Stimulated activated naive CD8-positive, alpha-beta T cell treated with anti-CD3 and anti-CD28 coated beads, Interleukin-15, Interleukin-2, amounts not matched to agents 100 ng/mL and 50 ng/mL, for 24 hours (primary cell): ENCODE results near the gene B4GALT3.

Source experiments
- H3K27ac Mint-ChIP-seq: one replicate; pipeline ENCODE4 v1.8.0; 2021; ENCODE audit warnings: mild to moderate bottlenecking, mixed read lengths
- H3K27me3 Mint-ChIP-seq: one replicate; pipeline ENCODE4 v1.8.0; 2021; ENCODE audit warnings: mixed read lengths
- H3K36me3 Mint-ChIP-seq: one replicate; pipeline ENCODE4 v1.8.0; 2021; ENCODE audit warnings: low read depth, mixed read lengths
- H3K4me1 Mint-ChIP-seq: one replicate; pipeline ENCODE4 v1.8.0; 2021; ENCODE audit warnings: low read depth, mixed read lengths
- H3K4me3 Mint-ChIP-seq: one replicate; pipeline ENCODE4 v1.8.0; 2021; ENCODE audit warnings: mild to moderate bottlenecking, mixed read lengths
- H3K9me3 Mint-ChIP-seq: one replicate; pipeline ENCODE4 v1.8.0; 2021; ENCODE audit warnings: mixed read lengths

Gene B4GALT3

GRCh38 chr1:161164901-161165610 is 12.3 kb downstream of the B4GALT3 start:
- Mint-ChIP-seq H3K27ac (peak overlapping the region; percentile 40), H3K9me3 (no peaks in the 10 kb centered on the region), H3K4me1 (peaks cover 54% of the 10 kb centered on the region), H3K27me3 (no peaks in the 10 kb centered on the region), H3K36me3 (peaks cover 29% of the 10 kb centered on the region), H3K4me3 (no peak overlapping the region)

- Mint-ChIP-seq H3K36me3 (peaks cover 32% of the 10 kb centered on the region), H3K9me3 (no peaks in the 10 kb centered on the region), H3K4me1 (peaks cover 62% of the 10 kb centered on the region), H3K27ac (peak overlapping the region; percentile 3), H3K27me3 (no peaks in the 10 kb centered on the region), H3K4me3 (no peak overlapping the region)
Measured at GRCh38 chr1:161163793-161164192, 13.5 kb downstream of the B4GALT3 start.

- Mint-ChIP-seq H3K36me3 (peaks cover 38% of the 10 kb centered on the region), H3K4me1 (peaks cover 64% of the 10 kb centered on the region), H3K9me3 (no peaks in the 10 kb centered on the region)
Measured at GRCh38 chr1:161162806-161163205, 14.5 kb downstream of the B4GALT3 start.

GRCh38 chr1:161162052-161162451 is 15.3 kb downstream of the B4GALT3 start:
- peaks cover 59% of the 10 kb centered on the region for H3K4me1 Mint-ChIP-seq
- no peaks in the 10 kb centered on the region for H3K9me3 Mint-ChIP-seq
- peak overlapping the region; percentile 59 for H3K27ac Mint-ChIP-seq
- H3K4me3 Mint-ChIP-seq: no peak overlapping the region
- peaks cover 46% of the 10 kb centered on the region for H3K36me3 Mint-ChIP-seq
- H3K27me3 Mint-ChIP-seq: no peaks in the 10 kb centered on the region

More at GRCh38 chr1:161162806-161163205, 14.5 kb downstream of the B4GALT3 start:
- H3K27me3 Mint-ChIP-seq: no peaks in the 10 kb centered on the region
- peak overlapping the region; percentile 66 for H3K27ac Mint-ChIP-seq
- no peak overlapping the region for H3K4me3 Mint-ChIP-seq

GRCh38 chr1:161161652-161162051 is 15.7 kb downstream of the B4GALT3 start:
- H3K4me3 Mint-ChIP-seq: no peak overlapping the region
- no peak overlapping the region for H3K27ac Mint-ChIP-seq
- no peaks in the 10 kb centered on the region for H3K9me3 Mint-ChIP-seq
- H3K4me1 Mint-ChIP-seq: peaks cover 57% of the 10 kb centered on the region
- H3K27me3 Mint-ChIP-seq: no peaks in the 10 kb centered on the region
- peaks cover 48% of the 10 kb centered on the region for H3K36me3 Mint-ChIP-seq

- Mint-ChIP-seq H3K4me3 (peak overlapping the region; percentile 85), H3K27me3 (no peaks in the 10 kb centered on the region), H3K27ac (no peak overlapping the region), H3K4me1 (peaks cover 57% of the 10 kb centered on the region), H3K9me3 (no peaks in the 10 kb centered on the region), H3K36me3 (peaks cover 51% of the 10 kb centered on the region)
Measured at GRCh38 chr1:161160671-161161145, 16.6 kb downstream of the B4GALT3 start.

GRCh38 chr1:161159913-161160243 is 17.4 kb downstream of the B4GALT3 start:
- Mint-ChIP-seq H3K9me3 (no peaks in the 10 kb centered on the region), H3K4me3 (peak overlapping the region; percentile 85), H3K36me3 (peaks cover 58% of the 10 kb centered on the region), H3K27ac (peak overlapping the region; percentile 87), H3K27me3 (no peaks in the 10 kb centered on the region), H3K4me1 (peaks cover 58% of the 10 kb centered on the region)

GRCh38 chr1:161159087-161159912 is 18.0 kb downstream of the B4GALT3 start, which contains the start of gene USP21:
Gene USP21 (plus strand): TSS chr1:161159500. CDS start chr1:161160641, 1,141 bp downstream.
- no peaks in the 10 kb centered on the region for H3K27me3 Mint-ChIP-seq
- peaks cover 60% of the 10 kb centered on the region for H3K4me1 Mint-ChIP-seq
- H3K9me3 Mint-ChIP-seq: no peaks in the 10 kb centered on the region
- peak within 1 kb of the TSS; percentile 85 for H3K4me3 Mint-ChIP-seq
- peaks cover 56% of the 10 kb centered on the region for H3K36me3 Mint-ChIP-seq
- H3K27ac Mint-ChIP-seq: peak within 1 kb of the TSS; percentile 87

GRCh38 chr1:161158316-161159010 is 18.8 kb downstream of the B4GALT3 start:
- Mint-ChIP-seq H3K36me3 (peaks cover 48% of the 10 kb centered on the region), H3K27me3 (no peaks in the 10 kb centered on the region)

GRCh38 chr1:161157867-161158266 is 19.4 kb downstream of the B4GALT3 start:
- H3K9me3 Mint-ChIP-seq: no peaks in the 10 kb centered on the region
- no peak overlapping the region for H3K4me3 Mint-ChIP-seq
- H3K27ac Mint-ChIP-seq: peak overlapping the region; percentile 26
- peaks cover 60% of the 10 kb centered on the region for H3K4me1 Mint-ChIP-seq
- no peaks in the 10 kb centered on the region for H3K27me3 Mint-ChIP-seq
- H3K36me3 Mint-ChIP-seq: peaks cover 42% of the 10 kb centered on the region

More at GRCh38 chr1:161158316-161159010, 18.8 kb downstream of the B4GALT3 start:
- Mint-ChIP-seq H3K4me3 (peak overlapping the region; percentile 85), H3K27ac (peak overlapping the region; percentile 87), H3K4me1 (peaks cover 60% of the 10 kb centered on the region), H3K9me3 (no peaks in the 10 kb centered on the region)

- Mint-ChIP-seq H3K4me1 (peaks cover 26% of the 10 kb centered on the region), H3K9me3 (no peaks in the 10 kb centered on the region)
Measured at GRCh38 chr1:161153682-161154337, 23.5 kb downstream of the B4GALT3 start, which contains the start of gene UFC1. Gene UFC1 (plus strand): TSS chr1:161153978. CDS start chr1:161153998, 20 bp downstream.

GRCh38 chr1:161153176-161153575 is 24.1 kb downstream of the B4GALT3 start:
- H3K4me3 Mint-ChIP-seq: peak overlapping the region; percentile 91
- peak overlapping the region; percentile 85 for H3K27ac Mint-ChIP-seq
- no peaks in the 10 kb centered on the region for H3K27me3 Mint-ChIP-seq
- no peaks in the 10 kb centered on the region for H3K9me3 Mint-ChIP-seq
- H3K36me3 Mint-ChIP-seq: peaks cover 23% of the 10 kb centered on the region
- peaks cover 20% of the 10 kb centered on the region for H3K4me1 Mint-ChIP-seq

More at GRCh38 chr1:161153682-161154337, 23.5 kb downstream of the B4GALT3 start, which contains the start of gene UFC1:
- Mint-ChIP-seq H3K36me3 (peaks cover 29% of the 10 kb centered on the region), H3K4me3 (peak within 1 kb of the TSS; percentile 91), H3K27me3 (no peaks in the 10 kb centered on the region), H3K27ac (peak within 1 kb of the TSS; percentile 99)

GRCh38 chr1:161145832-161146231 is 31.5 kb downstream of the B4GALT3 start:
- no peak overlapping the region for H3K4me3 Mint-ChIP-seq
- H3K9me3 Mint-ChIP-seq: no peaks in the 10 kb centered on the region
- H3K4me1 Mint-ChIP-seq: no peaks in the 10 kb centered on the region
- H3K36me3 Mint-ChIP-seq: no peaks in the 10 kb centered on the region
- H3K27ac Mint-ChIP-seq: no peak overlapping the region
- no peaks in the 10 kb centered on the region for H3K27me3 Mint-ChIP-seq

- H3K4me3 Mint-ChIP-seq: no peak overlapping the region
- no peaks in the 10 kb centered on the region for H3K36me3 Mint-ChIP-seq
- no peak overlapping the region for H3K27ac Mint-ChIP-seq
Measured at GRCh38 chr1:161140755-161141400, 36.4 kb downstream of the B4GALT3 start.

More at GRCh38 chr1:161140755-161141400, 36.4 kb downstream of the B4GALT3 start:
- no peaks in the 10 kb centered on the region for H3K9me3 Mint-ChIP-seq
- H3K27me3 Mint-ChIP-seq: no peaks in the 10 kb centered on the region
- H3K4me1 Mint-ChIP-seq: no peaks in the 10 kb centered on the region
